Sigmoid colon (tissue), 4 donors: ENCODE data around the gene WNT9A.
"Not testable (repeated sequence)": the region's sequence is repeated elsewhere in the genome, so short reads cannot be mapped to it uniquely, and the experiment has no call there.

Experiments
- EP300 ChIP-seq, 4 donors: sonication (generic); formaldehyde crosslinking; IDR thresholded peaks; one replicate each; pipeline ENCODE4 v1.6.1; 2017; ENCODE audit warnings: antibody characterized with exemption in 4 of 4
- TF ChIP-seq, protein P1 (sequence below), 4 experiments: fragments of 450-650 bp in 3 of 4; fragments of 200-600 bp in 1 of 4; IDR thresholded peaks; one replicate each; pipeline ENCODE4 v1.5.1; 2016 to 2019; ENCODE audit warnings: antibody characterized with exemption in 4 of 4, mild to moderate bottlenecking in 3 of 4, moderate library complexity in 2 of 4

- TF ChIP-seq EP300 (IDR thresholded peaks at IDR 0.05), result not testable (repeated sequence)
- TF ChIP-seq, protein P1, sequence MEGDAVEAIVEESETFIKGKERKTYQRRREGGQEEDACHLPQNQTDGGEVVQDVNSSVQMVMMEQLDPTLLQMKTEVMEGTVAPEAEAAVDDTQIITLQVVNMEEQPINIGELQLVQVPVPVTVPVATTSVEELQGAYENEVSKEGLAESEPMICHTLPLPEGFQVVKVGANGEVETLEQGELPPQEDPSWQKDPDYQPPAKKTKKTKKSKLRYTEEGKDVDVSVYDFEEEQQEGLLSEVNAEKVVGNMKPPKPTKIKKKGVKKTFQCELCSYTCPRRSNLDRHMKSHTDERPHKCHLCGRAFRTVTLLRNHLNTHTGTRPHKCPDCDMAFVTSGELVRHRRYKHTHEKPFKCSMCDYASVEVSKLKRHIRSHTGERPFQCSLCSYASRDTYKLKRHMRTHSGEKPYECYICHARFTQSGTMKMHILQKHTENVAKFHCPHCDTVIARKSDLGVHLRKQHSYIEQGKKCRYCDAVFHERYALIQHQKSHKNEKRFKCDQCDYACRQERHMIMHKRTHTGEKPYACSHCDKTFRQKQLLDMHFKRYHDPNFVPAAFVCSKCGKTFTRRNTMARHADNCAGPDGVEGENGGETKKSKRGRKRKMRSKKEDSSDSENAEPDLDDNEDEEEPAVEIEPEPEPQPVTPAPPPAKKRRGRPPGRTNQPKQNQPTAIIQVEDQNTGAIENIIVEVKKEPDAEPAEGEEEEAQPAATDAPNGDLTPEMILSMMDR (IDR thresholded peaks at IDR 0.05), result not testable (repeated sequence)
Measured at GRCh38 chr1:227966733-227967132, 19.0 kb upstream of the WNT9A start.
